Stimulated activated CD4-positive, alpha-beta T cell treated with anti-CD3 and anti-CD28 coated beads, TNF-alpha, amount 100 ng/mL, for 4 hours (primary cell): ENCODE results near the gene MDP1.

Experiments
- DNase-seq, 3 experiments: peaks; one replicate each; pipeline ENCODE4 v3.0.0-alpha.2; 2020; ENCODE audit warnings: low read depth in 3 of 3

Gene MDP1

GRCh38 chr14:24198814-24199524 is 16.9 kb downstream of the MDP1 start:
- no peak for DNase-seq

- no peak for DNase-seq
Measured at GRCh38 chr14:24197056-24197450, 18.8 kb downstream of the MDP1 start.

DNA sequence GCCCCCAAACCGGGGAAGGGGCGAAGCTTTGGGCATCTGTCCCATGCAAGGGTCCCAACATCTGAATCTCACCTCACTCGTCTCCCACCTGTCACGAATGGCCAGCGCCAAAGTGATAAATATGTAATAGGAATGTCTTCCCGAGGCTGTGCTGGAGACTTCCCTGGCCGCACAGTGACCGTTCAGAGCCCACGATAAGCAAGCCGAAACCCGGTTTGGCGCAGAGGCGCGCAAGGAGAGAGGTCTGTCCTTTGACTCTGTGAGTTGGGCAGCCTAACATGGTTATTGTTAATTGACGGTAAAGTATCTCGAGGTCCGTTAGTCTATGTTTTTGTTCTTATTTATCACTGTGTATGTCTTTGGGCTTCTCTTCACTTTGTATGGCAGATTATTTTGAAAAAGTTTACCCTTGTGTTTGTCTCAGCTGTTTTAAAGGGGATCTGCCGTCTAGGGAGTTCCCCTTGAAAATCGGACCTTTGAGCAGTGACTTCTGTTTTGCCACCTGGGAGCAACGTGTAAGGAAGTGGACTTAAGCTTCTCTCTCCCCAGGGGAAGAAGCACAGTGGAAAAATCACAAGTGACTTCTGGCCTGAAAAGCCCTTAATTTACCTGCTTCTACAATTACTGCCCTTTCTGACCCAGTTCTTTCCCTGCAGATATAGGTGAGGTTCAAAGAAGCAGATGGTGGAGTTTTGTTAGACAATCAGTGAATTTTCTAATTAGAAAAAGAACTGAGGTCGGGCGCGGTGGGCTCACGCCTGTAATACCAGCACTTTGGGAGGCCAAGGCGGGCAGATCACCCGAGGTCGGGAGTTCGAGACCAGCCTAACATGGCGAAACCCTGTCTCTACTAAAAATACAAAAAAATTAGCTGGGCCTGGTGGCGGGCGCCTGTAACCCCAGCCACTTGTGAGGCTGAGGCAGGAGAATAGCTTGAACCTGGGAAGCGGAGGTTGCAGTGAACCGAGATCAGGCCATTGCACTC is 19.5 kb downstream of the MDP1 start:
- DNase-seq, result no peak

DNA sequence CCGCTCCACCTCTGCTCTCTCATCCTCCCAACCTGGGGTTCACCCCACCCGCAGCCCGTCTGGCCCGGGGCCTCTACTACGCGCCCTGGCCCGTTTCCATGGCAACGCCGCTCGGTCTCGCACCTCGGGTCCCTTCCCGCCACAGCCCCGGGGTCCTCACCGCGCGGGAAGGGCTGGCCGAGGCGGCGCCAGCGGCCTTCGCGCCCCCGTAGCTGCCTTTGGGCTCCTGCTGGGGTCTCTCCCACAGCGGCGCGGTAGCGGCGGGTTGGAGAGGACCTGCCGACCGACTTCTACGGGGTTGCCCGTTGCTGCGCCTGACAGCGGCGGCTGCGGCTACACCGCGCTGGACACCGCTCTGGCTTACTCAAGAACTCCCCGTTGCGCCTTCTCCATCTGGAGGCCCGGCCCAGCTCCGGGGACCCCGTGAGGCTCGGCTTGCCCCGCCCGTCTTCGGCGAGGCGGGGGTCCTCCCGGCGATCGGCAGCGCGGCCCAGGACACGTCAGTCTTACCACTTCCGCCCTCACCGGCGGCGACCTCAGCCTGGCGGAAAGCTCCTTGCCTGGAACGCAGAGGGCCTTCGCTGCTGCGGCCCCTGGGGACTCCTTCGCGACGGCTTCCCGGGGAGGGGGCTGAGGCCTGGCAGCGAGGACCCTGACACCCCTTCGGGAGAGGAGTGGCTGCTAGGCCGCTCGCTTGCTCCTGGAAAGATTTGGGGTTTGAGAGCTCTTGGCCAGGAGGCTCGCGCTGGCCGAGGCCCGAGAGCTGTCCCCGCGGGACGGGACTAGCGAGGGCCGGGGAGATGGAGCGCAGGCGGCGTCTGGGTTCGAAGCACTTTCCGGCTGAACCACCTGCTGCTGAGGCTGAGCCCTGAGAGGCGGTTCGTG is 20.4 kb downstream of the MDP1 start, which contains the start of gene TM9SF1:
Gene TM9SF1 (minus strand): TSS at position 256 of the 885 bp plus-strand sequence. CDS start 422 bp downstream, outside the sequence.
- DNase-seq, result peak; percentile 72 to 75 (median 75)

DNA sequence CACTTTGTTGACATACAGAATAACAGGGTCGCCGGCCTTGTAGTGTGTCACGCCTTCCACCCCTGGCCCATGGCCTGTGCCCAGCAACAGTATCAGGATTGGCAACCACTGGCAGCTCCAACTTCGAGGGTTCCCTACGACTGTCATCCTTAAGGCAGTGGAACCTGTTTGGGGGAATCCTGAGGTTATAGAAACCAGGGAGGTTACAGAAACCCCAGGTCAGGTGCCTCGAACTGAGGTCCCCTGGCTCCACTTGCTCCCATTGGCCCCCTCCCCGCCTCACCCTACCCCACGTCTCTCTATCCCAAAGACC is 21.0 kb downstream of the MDP1 start:
- no peak for DNase-seq

DNA sequence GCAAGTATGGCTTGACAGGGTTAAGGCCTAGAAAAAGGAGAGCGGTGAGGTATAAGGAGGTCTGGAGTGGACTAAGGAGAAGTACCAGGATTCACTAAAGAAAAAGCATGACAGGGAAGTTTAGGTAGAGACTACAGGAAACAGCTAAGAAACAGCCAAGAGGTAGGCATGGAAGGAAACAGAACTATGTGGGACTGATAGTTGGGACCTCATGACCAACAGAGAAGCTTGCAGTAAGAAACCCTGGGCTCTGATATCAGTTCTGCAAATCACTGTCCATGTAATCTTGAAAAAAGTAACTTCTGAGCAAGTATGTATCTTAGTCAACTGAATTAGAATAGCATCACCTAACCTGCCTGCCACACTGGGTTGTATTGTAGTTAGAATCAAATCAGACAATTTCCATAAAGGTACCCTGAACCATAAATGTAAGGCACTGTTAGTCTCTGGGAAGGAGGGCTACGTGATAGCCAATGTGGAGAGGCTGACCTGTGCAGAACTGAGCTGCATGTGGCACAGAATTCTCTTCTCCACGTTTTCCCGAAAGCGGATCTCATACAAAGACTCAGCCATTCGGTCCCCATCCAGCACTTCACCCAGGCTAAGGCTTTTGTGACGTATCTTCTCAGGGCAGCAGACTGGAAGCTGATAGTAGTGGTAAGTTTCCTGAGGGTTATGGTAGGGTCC is 21.5 kb downstream of the MDP1 start:
- DNase-seq, result no peak

DNA sequence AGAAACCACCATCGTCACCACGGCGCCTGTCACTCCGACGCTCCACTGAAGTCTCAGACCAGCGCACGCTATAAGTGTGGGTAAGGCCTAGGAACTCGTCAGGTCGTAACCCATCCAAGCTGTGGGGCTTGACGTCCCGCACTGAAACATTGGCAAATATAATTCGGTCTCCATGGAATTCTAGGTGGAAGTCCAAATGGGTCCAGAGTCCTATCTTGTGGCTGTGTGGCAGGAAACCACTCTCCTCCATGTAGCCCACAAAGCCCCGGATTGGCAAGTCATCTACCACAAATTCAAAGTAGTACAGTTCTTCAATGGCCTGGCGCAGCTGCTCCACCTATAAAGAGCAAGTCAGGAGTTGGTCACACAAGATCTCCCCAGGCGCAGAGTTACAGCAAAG is 22.9 kb downstream of the MDP1 start:
- no peak for DNase-seq

DNA sequence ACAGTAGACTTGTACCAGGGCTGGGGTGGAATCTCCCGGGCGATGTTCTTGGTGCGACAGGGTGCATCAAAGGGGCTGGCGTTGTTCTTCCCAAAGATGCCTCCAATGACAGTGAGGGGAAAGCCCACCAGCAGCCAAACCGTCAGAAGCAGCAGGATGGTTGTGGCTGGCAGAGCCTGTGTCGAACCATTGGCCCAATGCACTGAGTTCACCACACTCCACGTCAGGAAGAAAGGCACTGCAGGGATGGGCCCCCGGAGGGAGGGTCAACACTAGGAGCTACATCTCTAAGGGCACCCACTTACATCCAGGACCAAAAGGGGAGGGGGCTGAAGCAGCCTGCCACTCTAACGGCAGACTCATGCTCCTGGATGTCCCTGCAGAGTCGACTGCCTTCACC is 25.4 kb downstream of the MDP1 start:
- no peak for DNase-seq

GRCh38 chr14:24189460-24189859 is 26.4 kb downstream of the MDP1 start:
- no peak for DNase-seq

DNA sequence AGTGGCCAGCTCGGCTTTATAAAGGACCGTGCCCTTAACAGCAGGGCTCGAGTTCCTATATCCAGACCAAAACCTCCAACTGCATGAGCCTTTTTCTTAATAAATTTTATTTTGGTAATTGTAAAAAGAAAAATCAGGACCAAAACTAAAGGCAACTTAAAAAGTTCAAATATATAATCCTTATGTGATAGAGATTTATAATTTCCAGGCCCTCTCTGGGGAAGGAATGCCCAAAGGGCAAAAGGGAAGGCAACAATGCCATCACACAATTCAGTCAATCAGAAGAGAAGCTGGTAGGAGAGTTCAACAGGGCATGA is 26.8 kb downstream of the MDP1 start:
- no peak for DNase-seq

GRCh38 chr14:24188251-24189058 is 27.4 kb downstream of the MDP1 start, which contains the start of gene IPO4:
IPO4 (minus strand) TSS chr14:24188816; CDS start chr14:24188787, 29 bp downstream.
- peak; percentile 78 to 95 (median 91) for DNase-seq

DNA sequence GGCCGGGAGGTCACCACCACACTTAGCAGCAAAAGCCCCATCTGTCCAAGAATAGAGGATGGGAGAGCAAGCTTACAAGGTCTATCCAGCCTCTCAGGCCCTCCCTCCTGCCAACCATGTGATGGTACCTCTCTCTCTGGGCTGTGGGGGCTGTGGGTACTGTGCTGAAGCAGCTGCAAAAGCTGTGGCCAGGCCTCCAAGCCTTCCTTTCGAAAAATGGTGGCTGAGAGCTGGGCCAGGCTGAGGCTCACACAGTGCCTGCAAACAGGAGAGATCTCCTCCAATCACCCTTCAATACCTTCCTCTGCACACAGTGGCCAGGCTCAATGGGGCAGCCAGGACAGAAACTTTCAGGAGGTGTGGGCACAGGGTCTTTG is 28.3 kb downstream of the MDP1 start:
- DNase-seq, result no peak

DNA sequence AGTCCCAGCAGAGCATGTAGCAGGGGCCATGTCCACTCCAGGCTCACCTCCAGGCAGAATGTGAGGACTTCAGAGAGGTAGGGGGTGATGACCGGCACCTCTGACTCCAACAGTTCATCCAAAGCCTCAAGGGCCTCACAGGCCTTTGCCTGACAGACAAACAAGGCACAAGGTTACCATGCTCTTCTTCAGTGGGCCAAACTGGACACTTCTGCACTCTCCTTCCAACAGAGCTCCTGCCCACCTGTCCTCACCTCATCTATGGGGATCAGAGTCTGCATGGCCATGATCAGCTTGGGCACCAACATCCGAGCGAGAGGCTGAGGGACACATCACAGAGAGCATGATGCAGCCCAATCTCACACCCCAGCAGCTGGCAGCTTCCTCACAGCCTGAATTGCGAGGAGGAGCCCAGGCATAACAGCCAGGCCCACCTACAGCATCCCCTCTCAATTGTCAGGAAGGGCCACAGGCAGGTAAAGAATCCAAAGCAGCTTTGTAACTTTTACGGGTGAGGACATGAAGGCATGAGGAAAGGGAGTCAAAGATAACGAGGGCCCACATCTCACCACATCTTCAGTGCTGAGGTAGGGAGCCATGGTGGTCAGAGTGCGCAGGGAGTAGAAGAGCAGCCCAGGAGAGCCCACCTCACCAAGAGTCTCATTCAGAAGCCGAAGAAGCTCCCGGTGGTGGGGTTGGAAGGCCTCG is 28.9 kb downstream of the MDP1 start:
- DNase-seq, result no peak

DNA sequence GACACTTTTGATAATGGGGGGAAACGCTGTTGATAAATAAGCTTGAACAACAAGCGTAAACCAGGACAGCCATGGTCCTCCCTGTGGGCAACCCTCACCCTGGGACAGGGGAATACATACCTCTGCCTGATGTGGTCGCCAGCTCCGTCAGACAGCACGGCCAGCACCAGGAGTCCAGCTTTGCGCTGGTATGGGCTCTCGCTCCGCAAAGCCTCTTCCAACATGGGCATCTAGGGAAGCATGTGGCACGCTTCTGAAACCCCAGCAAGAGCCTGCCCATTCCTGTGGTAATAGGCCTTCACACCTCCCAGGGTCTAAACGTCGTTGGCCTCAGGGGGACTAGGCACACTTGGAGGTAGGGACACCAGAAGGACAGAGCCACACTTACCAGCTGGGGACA is 30.1 kb downstream of the MDP1 start:
- DNase-seq, result no peak

DNA sequence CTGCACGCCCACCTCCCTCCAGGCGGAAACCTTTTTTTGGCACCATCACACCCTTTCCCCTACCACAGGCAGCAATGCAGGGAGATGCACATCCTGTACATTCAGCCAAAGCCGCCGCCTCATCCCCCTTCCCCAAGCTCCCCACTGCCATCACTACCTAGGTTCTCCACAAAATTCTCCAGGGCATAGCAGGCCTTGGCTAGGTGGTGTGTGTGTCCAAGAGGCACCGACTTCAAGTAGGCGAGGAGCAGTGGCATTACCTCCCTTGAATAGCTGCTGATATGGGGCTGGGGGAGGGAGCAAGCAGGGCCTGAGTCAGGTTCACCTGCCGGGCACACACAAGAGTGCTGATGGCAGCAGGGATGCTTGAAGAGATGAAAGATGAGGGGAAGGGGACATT is 30.8 kb downstream of the MDP1 start:
- DNase-seq, result no peak

GRCh38 chr14:24184104-24184970 is 31.5 kb downstream of the MDP1 start:
- DNase-seq, result no peak

GRCh38 chr14:24183014-24183481 is 32.8 kb downstream of the MDP1 start:
- no peak for DNase-seq

GRCh38 chr14:24182110-24182882 is 33.6 kb downstream of the MDP1 start:
- no peak for DNase-seq
